ENCODE measurements around the gene SAMD10.

GRCh38 chr20:64025826-64026412 lies 46.5 kb upstream of the SAMD10 start:
- no peak for TF ChIP-seq POLR2A (IDR thresholded peaks at IDR 0.05)
- no peak for TF ChIP-seq CTCF (IDR thresholded peaks at IDR 0.05)
- TF ChIP-seq POLR2AphosphoS5 (IDR thresholded peaks at IDR 0.05) = no peak
- TF ChIP-seq EP300 (IDR thresholded peaks at IDR 0.05) = no peak
